ENCODE results near the gene FMO1.

DNA sequence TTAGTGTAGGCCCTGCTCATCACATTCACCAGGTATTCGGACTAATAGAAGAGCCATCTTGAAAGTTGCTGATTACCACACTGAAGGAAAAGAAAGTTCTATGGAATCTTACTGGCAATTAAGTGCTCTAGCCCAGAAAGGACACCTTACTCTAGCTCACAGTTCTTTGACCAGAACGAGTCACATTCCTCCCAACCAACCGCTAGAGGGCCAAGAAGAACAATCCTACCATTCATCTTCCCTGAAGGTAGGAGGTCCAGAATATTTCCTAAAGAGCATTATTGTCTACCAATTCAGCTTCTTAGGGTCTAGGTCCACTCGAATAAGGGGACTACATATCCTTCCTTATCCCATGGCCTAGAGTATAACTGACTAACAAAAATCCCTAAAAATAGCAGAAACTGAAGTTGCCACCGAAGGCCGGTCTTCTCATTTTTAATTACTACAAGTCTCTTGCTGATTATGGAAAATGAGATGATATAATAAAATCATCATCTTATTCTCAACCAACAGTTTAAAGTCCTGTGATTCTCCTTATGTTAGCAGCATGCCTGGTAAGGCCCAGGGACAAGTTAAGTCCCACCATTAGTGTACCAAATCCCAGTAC is 2.7 kb upstream of the FMO1 start:
- TF ChIP-seq, protein P1, sequence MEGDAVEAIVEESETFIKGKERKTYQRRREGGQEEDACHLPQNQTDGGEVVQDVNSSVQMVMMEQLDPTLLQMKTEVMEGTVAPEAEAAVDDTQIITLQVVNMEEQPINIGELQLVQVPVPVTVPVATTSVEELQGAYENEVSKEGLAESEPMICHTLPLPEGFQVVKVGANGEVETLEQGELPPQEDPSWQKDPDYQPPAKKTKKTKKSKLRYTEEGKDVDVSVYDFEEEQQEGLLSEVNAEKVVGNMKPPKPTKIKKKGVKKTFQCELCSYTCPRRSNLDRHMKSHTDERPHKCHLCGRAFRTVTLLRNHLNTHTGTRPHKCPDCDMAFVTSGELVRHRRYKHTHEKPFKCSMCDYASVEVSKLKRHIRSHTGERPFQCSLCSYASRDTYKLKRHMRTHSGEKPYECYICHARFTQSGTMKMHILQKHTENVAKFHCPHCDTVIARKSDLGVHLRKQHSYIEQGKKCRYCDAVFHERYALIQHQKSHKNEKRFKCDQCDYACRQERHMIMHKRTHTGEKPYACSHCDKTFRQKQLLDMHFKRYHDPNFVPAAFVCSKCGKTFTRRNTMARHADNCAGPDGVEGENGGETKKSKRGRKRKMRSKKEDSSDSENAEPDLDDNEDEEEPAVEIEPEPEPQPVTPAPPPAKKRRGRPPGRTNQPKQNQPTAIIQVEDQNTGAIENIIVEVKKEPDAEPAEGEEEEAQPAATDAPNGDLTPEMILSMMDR (conservative IDR thresholded peaks at IDR 0.05 in 1 of 2, IDR thresholded peaks at IDR 0.05 in 1 of 2; ENCODE audit: extremely low read depth in 1 of 2, insufficient read depth in 1 of 2, low read depth in 1 of 2, low read length in 2 of 2) = peak; percentile 90 to 91
- TF ChIP-seq EZH2 (IDR thresholded peaks at IDR 0.05; ENCODE audit: borderline replicate concordance, low read length) = no peak

Data from mammary epithelial cell (primary cell).